Heart left ventricle (tissue), 13 donors: ENCODE data around the gene ACSM5.

Experiments
- CTCF ChIP-seq, 12 donors: fragments of 200-600 bp; sonication (generic) in 4 of 12; IDR thresholded peaks; one replicate each; pipeline versions ENCODE4 v1.5.0 to v1.8.0; 2018 to 2022; ENCODE audit warnings: antibody characterized with exemption in 12 of 12, mild to moderate bottlenecking in 5 of 12
- POLR2A ChIP-seq, 2 donors: fragments of 450-650 bp; IDR thresholded peaks; one replicate each; pipeline ENCODE4 v1.6.1; 2017; ENCODE audit warnings: antibody characterized with exemption in 2 of 2, mild to moderate bottlenecking in 2 of 2, moderate library complexity in 2 of 2
- donor health status: ischemic (EF 13 %, LVEDD 7.1; RV severe dilation, severe dysfunction).
- donor health status: DM: no; HTN: yes; CAD: no.
- donor health status: DM: no; HTN: no; CAD: no.
- donor health status: ischemic (EF 25% LVEDD 6.9; RV normal size, moderate dysfunction).
- donor health status: ischemic (EF 25% LVEDD 5.7; RV mildly dilated, moderate dysfunction).
- donor health status: ischemic (EF 35%, LVEDD 5.7; RV mildly dilated, moderate dysfunction).
- donor health status: nonischemic (EF 11% LVEDD 7.7; RV severe dilation, severe dysfunction).
- donor health status: DM: yes; HTN: yes; CAD: no.
- donor health status: PGD.
- donor health status: ischemic (EF 29% LVEDD 5.4; RV normal size, mild dysfunction).
- donor health status: nonischemic (EF 23%, LVEDD 6.1; RV moderate dilation, normal function).

GRCh38 chr16:20398603-20399002 lies 10.7 kb upstream of the ACSM5 start:
- TF ChIP-seq CTCF (IDR thresholded peaks at IDR 0.05) (no peak), POLR2A (IDR thresholded peaks at IDR 0.05) (no peak)
